Stimulated activated CD4-positive, alpha-beta T cell treated with anti-CD3 and anti-CD28 coated beads, Interleukin-4, amount 100 ng/mL, for 1 hour (primary cell): ENCODE measurements around the gene RAB14.

Source experiments
- DNase-seq: peaks from one replicate; pipeline ENCODE4 v3.0.0-alpha.2; 2020

The RAB14 gene

DNA sequence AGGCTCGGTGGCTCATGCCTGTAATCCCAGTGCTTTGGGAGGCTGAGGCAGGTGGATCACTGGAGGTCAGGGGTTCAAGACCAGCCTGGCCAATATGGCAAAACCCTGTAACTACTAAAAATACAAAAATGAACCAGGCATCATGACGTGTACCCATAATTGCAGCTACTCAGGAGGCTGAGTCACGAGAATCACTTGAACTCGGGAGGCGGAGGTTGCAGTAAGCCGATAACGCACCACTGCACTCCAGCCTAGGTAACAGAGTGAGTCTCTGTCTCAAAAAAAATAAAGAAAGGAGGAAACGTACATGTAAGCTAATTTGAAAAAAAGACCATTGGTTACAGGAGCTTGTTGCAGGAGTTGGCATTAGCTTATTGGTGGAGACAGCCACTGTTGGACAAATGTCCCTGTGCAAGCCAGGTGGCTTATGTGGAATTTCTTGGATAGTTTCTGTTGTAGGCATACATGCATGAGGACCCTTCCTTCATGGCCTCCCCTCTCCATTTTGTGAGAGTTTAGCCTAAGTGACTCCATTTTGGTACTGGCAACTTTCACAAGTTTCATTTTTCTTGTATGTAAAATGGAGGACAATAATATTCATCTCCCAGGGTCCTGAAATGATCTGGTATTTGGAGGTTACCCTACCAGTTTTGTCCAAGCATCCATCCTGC, 16.8 kb upstream of the RAB14 start:
- no peak for DNase-seq

GRCh38 chr9:121217609-121218292, 16.1 kb upstream of the RAB14 start:
- DNase-seq = no peak

DNA sequence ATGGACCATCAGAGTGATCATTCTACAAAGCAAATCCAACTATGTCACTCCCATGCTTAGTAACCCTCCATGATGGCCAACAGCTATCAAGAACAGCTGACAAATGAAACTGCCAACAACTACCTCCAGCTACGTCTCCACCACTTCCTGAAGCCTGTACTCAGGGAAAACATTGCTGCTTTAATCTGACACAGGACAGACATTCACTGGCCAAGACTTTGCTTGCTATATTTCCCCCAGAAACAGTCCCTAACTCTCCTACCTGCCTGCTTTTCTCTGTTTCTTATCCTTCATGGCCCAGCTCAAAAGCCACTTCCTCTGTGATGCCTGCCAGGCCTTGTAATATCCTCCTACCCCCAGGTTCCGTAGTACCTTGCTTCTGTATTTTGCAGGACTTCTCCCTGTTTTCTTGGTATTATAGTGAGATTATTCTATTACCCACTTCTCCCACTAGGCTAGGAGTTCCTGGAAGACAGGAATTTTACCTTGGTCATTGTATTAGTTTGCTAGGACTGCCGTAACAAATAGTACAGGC, 14.7 kb upstream of the RAB14 start:
- DNase-seq = no peak

DNA sequence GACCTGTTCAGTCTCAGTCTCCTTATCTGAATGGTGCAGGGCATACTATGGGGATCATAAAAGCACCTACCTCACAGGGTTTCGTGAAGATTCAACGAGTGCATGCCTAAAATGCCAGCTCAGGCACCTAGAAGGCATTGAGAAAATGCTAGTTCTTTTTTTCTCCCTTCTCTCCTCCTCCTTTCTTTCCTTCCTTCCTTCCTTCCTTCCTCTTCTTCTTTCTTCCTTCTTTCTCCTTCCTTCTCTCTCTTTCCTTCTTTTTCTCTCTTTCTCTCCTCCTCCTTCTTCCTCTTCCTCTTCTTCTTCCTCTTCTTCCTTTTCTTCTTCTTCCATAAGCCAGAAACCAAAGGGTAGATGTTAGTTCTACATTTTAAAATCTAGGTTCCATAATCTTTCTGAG, 12.3 kb upstream of the RAB14 start:
- no peak for DNase-seq

- DNase-seq = peak; percentile 70
Observed at GRCh38 chr9:121213136-121213806, 11.6 kb upstream of the RAB14 start.

- DNase-seq = no peak
Observed at GRCh38 chr9:121210536-121210935, 8.9 kb upstream of the RAB14 start.

DNA sequence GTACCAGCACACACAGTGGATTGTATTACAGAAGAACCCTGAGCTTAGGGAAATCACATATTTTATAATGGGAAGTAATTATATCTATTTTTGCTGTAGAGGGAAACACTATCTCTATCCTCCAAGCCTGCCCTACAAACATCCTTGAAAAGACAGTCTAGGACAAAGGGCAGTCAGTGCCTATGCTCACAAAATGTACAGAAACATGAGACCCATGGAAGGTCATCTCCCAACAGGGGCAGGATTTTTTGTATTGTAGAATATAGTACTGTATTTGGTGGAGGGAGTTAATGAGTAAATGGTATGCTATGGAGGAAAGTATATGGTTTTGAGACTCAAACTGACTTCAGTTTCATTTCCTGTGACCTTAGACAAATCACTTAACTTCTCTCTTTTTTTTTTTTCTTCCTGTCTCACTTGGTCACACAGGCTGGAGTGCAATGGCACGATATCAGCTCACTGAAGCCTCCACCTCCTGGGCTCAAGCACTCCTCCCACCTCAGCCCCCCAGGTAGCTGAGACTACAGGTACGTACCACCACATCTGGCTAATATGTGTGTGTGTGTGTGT, 5.8 kb upstream of the RAB14 start:
- DNase-seq = no peak

DNA sequence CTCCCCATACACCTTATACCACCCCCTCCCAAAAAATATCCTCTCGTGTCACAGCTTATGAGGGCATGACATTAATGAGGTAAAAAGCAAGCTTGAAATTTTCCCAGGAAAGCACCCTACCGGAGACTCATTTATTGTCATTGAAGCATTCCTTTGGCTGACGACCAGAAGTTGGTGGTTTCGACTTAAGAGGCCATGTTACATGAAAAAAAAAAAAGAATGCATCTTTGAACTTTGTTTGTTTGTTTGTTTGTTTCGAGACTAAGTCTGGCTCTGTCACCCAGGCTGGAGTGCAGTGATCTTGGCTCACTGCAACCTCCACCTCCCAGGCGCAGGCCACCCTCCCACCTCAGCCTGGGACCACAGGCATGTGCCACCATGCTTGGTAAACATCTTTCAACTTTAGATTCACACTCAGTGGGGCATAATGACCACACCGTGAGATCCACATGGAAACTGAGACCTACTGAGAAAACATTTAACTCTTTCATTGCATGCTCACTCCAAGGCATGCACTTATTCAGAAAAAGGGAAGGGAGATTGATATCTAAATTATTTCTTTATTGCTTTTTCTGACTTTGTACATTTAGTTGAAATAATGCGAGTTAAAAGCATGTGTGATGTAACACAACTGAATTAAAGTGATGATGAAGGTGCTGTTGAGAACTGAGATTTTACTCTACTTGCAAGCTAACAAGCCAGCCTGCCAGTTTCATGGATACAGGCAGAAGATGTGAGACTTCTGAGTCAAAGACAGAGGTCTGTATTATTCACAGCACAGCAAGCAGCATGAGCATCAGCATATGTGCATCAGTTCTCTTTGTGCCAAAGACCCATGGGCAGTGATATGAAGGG, 5.1 kb upstream of the RAB14 start:
- DNase-seq = no peak

- no peak for DNase-seq
Observed at GRCh38 chr9:121204611-121205010, 2.9 kb upstream of the RAB14 start.

DNA sequence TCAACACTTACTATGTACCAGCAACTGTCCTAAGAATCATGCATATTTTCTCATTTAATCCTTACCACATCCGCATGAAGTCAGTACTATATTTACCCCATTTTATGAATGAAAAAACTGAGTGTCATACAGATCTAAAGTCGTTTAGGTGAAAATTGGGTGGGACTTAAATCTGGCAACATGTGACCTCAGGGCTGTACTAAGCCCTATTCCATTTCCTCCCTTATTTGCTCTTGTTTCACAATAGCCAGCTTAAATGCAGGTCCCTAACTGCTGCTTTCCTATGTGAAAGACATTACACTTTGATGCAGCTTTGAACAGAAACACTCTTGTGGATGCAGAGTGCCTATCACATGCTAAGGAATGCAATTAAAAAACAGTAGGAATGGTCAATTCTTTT, 2.5 kb upstream of the RAB14 start:
- no peak for DNase-seq

DNA sequence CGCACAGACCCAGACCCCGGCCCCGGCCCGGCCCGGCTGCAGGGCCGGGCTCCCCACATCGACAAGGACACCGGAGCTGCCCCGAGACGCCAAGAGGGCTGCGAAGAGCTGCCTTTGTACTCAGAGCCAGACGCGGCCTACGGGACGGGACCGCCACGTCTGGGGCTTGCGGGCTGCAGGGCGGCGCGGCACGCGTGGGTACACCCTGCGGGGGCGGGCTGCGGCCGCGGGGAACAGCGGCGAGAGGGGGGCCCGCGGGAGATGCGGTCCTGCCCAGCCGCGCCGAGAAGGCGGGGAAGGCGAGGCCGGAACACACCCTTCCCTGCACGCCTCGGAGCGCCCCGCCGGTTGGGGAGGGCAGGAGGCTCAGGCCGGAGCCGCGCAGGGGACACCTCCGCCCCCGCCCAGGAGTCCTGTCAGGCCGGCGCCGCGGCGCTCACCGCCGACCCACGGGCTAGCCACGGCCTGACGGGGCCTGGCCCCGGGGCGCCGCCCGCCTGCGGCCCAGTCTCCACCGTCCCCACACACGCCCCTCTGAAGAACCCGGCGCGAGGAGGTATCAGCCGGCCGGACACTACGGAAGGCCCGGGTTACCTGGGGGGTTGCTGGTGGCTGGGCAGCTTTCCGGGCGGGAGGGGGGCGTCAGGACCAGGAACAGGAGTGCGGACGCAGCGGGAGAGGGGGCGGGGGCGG, 478 bp downstream of the RAB14 start:
- peak; percentile 51 for DNase-seq

DNA sequence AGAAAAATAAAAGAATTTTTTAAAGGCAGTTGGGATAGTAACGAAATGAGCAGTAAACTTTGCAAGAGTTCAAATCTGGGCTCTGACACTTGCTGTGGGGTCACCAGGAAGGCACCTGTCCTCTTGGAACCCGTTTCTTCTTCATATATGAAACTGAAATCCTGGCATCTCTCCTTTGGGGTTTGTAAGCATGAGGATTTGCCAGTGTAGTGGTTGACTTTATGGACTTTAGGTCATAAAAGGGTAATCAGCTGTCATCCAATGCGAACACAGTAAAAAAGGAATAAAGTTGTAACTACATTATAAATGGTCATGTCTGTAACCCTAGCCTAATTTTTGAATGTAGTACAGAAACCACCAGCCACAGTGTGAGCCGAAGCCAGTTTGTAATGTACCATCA, 1.3 kb downstream of the RAB14 start:
- no peak for DNase-seq

DNA sequence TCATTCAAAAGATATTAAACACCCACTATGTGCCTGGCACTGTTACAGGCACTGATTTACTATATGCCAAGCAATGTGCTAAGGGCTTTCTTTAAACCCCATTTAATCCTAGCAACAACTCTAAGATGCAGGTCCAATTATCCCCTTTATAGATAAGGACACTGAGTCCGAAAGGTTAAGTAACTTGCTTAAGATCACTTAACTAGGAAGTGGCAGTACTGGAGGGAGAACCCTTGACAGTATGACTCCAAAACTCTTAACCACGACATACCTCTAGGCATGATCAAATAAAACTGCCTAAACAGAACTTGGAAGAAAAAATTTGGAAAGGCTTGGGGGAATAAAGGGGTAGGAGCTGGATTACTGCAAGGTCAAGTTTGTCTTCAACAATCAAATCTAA, 1.7 kb downstream of the RAB14 start:
- no peak for DNase-seq

DNA sequence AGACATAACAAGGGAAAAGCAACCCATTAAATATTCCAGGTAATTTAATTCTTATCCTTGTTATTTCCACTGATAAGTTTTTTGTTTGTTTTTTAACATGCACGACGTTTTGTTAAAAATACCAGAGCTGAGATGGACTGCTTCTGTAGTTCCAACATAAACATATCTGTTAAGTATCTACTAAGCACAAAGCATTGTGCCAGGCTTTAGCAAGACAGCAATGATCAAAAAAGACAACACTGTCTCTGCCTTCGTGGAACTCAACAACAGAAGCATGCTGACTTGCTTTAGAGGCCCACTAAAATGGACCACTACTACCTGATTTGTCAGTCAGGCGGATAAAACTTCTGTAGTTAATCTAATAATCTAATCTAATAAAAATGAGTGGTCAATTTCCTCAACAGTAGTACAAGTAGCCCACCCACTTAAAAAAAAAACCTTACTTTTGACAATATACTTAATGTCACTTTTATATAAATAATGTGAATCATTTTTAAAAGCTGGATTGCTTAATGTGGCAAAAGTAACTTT, 3.1 kb downstream of the RAB14 start:
- no peak for DNase-seq

GRCh38 chr9:121197132-121197531, 4.5 kb downstream of the RAB14 start:
- DNase-seq = no peak

GRCh38 chr9:121196389-121196788, 5.3 kb downstream of the RAB14 start:
- DNase-seq = no peak

DNA sequence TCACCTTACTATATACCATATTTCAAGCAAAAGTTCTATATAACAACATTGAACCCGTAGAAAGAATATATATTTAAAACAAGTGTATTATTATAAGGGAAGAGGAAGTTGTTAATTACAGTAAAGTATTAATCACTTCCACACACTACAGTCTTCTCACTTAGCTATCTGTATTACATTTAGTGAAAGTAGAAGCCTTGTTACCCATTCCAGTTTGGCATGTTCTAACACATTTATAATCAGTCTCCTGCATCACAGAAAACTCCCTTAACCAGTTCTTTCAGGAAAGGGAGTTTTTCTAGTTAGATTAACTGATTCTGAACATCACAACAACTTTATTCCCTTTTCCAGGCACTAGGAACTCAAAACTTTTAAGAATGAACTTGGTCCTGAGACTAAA, 6.9 kb downstream of the RAB14 start:
- DNase-seq = no peak

DNA sequence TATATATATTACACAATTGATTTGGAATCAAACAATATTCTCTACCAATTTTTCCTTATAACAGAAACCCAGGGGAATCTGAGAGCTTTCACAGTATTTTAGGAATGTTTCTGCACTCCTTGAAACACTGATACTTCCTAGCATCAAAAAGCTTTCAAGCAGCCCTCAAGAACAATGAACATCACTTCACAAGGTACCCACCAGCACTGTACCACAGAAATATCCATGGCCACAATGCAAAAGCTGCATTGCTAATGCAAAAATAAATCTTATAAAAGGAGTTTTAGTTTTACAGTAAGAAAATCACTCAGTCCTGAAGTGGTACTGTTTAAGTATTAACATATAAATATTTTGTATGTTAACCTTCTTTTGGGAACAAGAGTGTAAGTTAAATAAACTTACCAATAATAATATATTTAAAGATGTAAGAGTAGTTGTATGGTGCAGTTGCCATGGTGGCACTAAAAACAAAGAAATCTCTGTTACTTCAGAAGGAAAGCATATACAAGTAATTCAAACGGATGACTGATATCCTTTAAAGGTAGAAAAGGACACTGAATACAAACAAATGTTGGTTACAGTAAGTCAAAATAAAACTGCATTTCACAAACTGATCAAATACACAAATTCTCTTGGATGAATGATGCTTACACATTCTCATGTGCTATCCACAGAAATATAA, 8.6 kb downstream of the RAB14 start:
- no peak for DNase-seq

DNA sequence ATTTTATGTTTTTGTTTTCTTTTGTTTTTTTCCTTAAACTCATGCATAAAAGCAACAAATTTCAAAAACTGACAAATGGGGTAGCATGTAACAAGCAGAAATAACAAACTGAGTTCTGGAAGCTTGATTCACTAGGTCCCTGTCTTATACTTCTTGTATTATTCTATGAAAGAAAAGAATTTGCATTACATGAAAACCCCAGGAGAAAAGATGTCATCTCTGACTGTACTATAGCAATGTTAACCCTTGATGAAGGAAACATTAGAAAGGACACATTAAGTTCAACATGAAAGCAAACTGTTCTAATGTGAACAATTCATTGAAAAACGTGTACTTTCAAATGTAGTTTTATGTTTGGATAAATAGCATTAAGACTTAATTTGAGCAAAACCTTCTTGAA, 9.2 kb downstream of the RAB14 start:
- DNase-seq = no peak

GRCh38 chr9:121191235-121191634, 10.4 kb downstream of the RAB14 start:
- DNase-seq = no peak

DNA sequence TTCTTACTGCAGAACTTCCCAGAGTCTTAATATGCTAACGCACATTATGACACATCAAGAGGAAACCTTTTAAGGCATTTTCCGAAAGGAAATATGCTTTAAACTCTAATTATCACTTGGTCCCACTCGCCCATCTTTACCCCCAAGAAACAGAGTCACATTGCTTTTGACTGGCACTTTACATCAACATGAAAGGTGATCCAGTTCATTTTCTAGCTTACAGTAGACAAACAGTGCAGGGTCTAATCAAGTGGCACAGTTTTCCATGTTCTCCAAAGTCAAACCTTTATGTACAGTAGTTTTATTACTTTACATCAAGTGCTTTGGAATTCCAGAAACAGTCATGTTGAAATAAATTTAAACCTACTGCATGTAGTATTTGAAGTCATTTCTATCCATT, 12.0 kb downstream of the RAB14 start:
- no peak for DNase-seq
